CD4-positive, alpha-beta T cell (primary cell): ENCODE measurements around the gene MOB1B. TPM values are rescaled to one million over a fixed set of nuclear protein-coding genes. Genes with fewer than 3 reads are reported as not detected.

Experiments
- ATAC-seq: fragments of 200-7000 bp; cut with Tn5 transposase; one replicate; pipeline ENCODE4 v1.10.0; 2022; ENCODE audit warnings: mild to moderate bottlenecking; ENCODE audit not compliant: poor library complexity
- CTCF ChIA-PET: fragments of 350-600 bp; sonication (Branson Sonifier 250); formaldehyde crosslinking; loops from one replicate; lab custom pipeline; 2021; ENCODE audit warnings: antibody characterized with exemption, inconsistent platforms; lab: Charles Lee
- POLR2A ChIA-PET: fragments of 350-600 bp; sonication (Branson Sonifier 250); formaldehyde crosslinking; loops from one replicate; lab custom pipeline; 2021; ENCODE audit warnings: antibody characterized with exemption, inconsistent platforms; lab: Charles Lee
- DNase-seq, 14 experiments: peaks; one replicate each; pipeline ENCODE4 v3.0.0-alpha.2; 2013 to 2020; ENCODE audit warnings: mixed read lengths in 2 of 14
- H3K27ac ChIP-seq, 2 donors: one replicate each; pipeline versions ENCODE4 v1.5.1 to v1.7.0; 2013; ENCODE audit warnings: low read length in 2 of 2, low read depth in 1 of 2, mild to moderate bottlenecking in 1 of 2
- H3K27me3 ChIP-seq, 2 experiments: 1 replicate in 1 of 2; 2 replicates in 1 of 2; pipeline versions ENCODE4 v1.6.1 to v1.7.0; 2013; ENCODE audit warnings: low read length in 2 of 2, control low read depth in 1 of 2, mild to moderate bottlenecking in 1 of 2, moderate library complexity in 1 of 2; ENCODE audit not compliant: insufficient read depth in 2 of 2, control insufficient read depth in 1 of 2
- H3K36me3 ChIP-seq: one replicate; pipeline ENCODE4 v1.6.1; 2013; ENCODE audit warnings: low read length, control low read depth; ENCODE audit not compliant: insufficient read depth
- H3K4me1 ChIP-seq: one replicate; pipeline ENCODE4 v1.6.1; 2013; ENCODE audit warnings: low read length, control low read depth; ENCODE audit not compliant: insufficient read depth
- H3K4me3 ChIP-seq: one replicate; pipeline ENCODE4 v1.5.1; 2013; ENCODE audit warnings: mild to moderate bottlenecking, low read length, moderate library complexity
- H3K9me3 ChIP-seq, 2 experiments: 1 replicate in 1 of 2; 2 replicates in 1 of 2; pipeline versions ENCODE4 v1.6.1 to v1.7.0; 2013; ENCODE audit warnings: low read length in 2 of 2, mild to moderate bottlenecking in 2 of 2, control low read depth in 1 of 2, moderate library complexity in 1 of 2; ENCODE audit not compliant: control insufficient read depth in 1 of 2, insufficient read depth in 1 of 2
- H3K27ac Mint-ChIP-seq: one replicate; pipeline ENCODE4 v1.8.0; 2020; ENCODE audit warnings: mixed read lengths
- H3K27me3 Mint-ChIP-seq: one replicate; pipeline ENCODE4 v1.8.0; 2021; ENCODE audit warnings: mixed read lengths
- H3K36me3 Mint-ChIP-seq: one replicate; pipeline ENCODE4 v1.8.0; 2021; ENCODE audit warnings: low read depth, mixed read lengths
- H3K4me1 Mint-ChIP-seq: one replicate; pipeline ENCODE4 v1.8.0; 2021; ENCODE audit warnings: low read depth, mixed read lengths
- H3K4me3 Mint-ChIP-seq: one replicate; pipeline ENCODE4 v1.8.0; 2020; ENCODE audit warnings: mild to moderate bottlenecking, mixed read lengths
- H3K9me3 Mint-ChIP-seq: one replicate; pipeline ENCODE4 v1.8.0; 2020; ENCODE audit warnings: mixed read lengths
- CTCF ChIP-seq: fragments of 200-600 bp; IDR thresholded peaks from one replicate; pipeline ENCODE4 v1.8.0; 2022; ENCODE audit warnings: antibody characterized with exemption, mild to moderate bottlenecking
- intact Hi-C, 2 experiments: fragments of 100-400 bp; cut with DNase I in 1 of 2; cut with micrococcal nuclease in 1 of 2; formaldehyde crosslinking; loops; one replicate each; pipeline versions ENCODE4 v1.15.1 to v1.9.0; 2023 to 2025; cut with DNase I, micrococcal nuclease
- total RNA-seq, 174 experiments: library from RNA in 2 of 174; stranded (reverse) in 2 of 174; gene quantifications; one replicate each; pipeline ENCODE4 v1.2.3 and lab custom pipeline; 2021 to 2026

The MOB1B gene
- total RNA-seq, 2 experiments from 2014 or later, result 13.1 to 13.4 TPM

- CTCF ChIA-PET, result interaction anchor here (2.1 kb wide), 1 partner anchor 19 kb away, joined by 5 read pairs; no protein-coding TSS in a partner anchor
Observed at GRCh38 chr4:70991596-70991995, 89.4 kb downstream of the MOB1B start.

GRCh38 chr4:70992391-70992881, 90.3 kb downstream of the MOB1B start:
- no peaks in the 10 kb centered on the region for H3K9me3 Mint-ChIP-seq
- Histone ChIP-seq H3K4me3 (peak overlapping the region; percentile 95), H3K4me1 (peaks cover 19% of the 10 kb centered on the region), H3K36me3 (no peaks in the 10 kb centered on the region), H3K9me3 (no peaks in the 10 kb centered on the region), H3K27me3 (no peaks in the 10 kb centered on the region), H3K27ac (peak overlapping the region; percentile 82)
- peaks cover 34% of the 10 kb centered on the region for H3K36me3 Mint-ChIP-seq
- intact Hi-C loops, result loop anchor here (5.0 to 10.0 kb wide), 4 partner anchors 90 to 308 kb away; partner anchors contain the start of genes GRSF1 (in 1 of the 2), MOB1B (in 1 of the 2) and UTP3 (in 1 of the 2)
- peaks cover 49% of the 10 kb centered on the region for H3K4me1 Mint-ChIP-seq
- POLR2A ChIA-PET, result interaction anchor here (0.6 to 3.5 kb wide), 6 partner anchors 12 to 303 kb away, joined by 3 to 40 read pairs (median 8); no protein-coding TSS in a partner anchor
- no peaks in the 10 kb centered on the region for H3K27me3 Mint-ChIP-seq
- no peak for TF ChIP-seq CTCF
- DNase-seq (no peak), ATAC-seq (no peak)
- CTCF ChIA-PET, result interaction anchor here (1.4 to 1.5 kb wide), 2 partner anchors 12 to 17 kb away, joined by 7 to 10 read pairs; no protein-coding TSS in a partner anchor
- peak overlapping the region; percentile 85 for H3K27ac Mint-ChIP-seq
- H3K4me3 Mint-ChIP-seq, result peak overlapping the region; percentile 93

More at GRCh38 chr4:70991596-70991995, 89.4 kb downstream of the MOB1B start:
- Mint-ChIP-seq H3K27ac (peak overlapping the region; percentile 7), H3K27me3 (no peaks in the 10 kb centered on the region), H3K4me1 (peaks cover 41% of the 10 kb centered on the region), H3K9me3 (no peaks in the 10 kb centered on the region), H3K4me3 (peak overlapping the region; percentile 93), H3K36me3 (peaks cover 28% of the 10 kb centered on the region)
- no peak for TF ChIP-seq CTCF
- H3K27ac ChIP-seq, result no peak overlapping the region
- no peaks in the 10 kb centered on the region for H3K27me3 ChIP-seq
- no peak for DNase-seq
- peaks cover 19% of the 10 kb centered on the region for H3K4me1 ChIP-seq
- POLR2A ChIA-PET, result no interaction called here
- H3K36me3 ChIP-seq, result no peaks in the 10 kb centered on the region
- intact Hi-C loops, result loop anchor here (5.0 to 10.0 kb wide), 4 partner anchors 89 to 307 kb away; partner anchors contain the start of genes GRSF1 (in 1 of the 2), MOB1B (in 1 of the 2) and UTP3 (in 1 of the 2)
- no peak overlapping the region for H3K4me3 ChIP-seq
- no peaks in the 10 kb centered on the region for H3K9me3 ChIP-seq
- no peak for ATAC-seq

- ATAC-seq (peak; percentile 77), DNase-seq (peak; percentile 64 to 93 (median 79))
- peaks cover 44% of the 10 kb centered on the region for H3K36me3 Mint-ChIP-seq
- Histone ChIP-seq H3K27me3 (no peaks in the 10 kb centered on the region), H3K4me3 (peak within 1 kb of the TSS; percentile 95), H3K27ac (peak within 1 kb of the TSS; percentile 82), H3K9me3 (no peaks in the 10 kb centered on the region), H3K4me1 (peaks cover 20% of the 10 kb centered on the region), H3K36me3 (peaks cover 6% of the 10 kb centered on the region)
- POLR2A ChIA-PET, result interaction anchor here (0.5 to 3.5 kb wide), 14 partner anchors 11 to 308 kb away, joined by 3 to 40 read pairs (median 4); partner anchors contain the start of genes GRSF1 and MOB1B
- H3K9me3 Mint-ChIP-seq, result no peaks in the 10 kb centered on the region
- no peaks in the 10 kb centered on the region for H3K27me3 Mint-ChIP-seq
- H3K4me1 Mint-ChIP-seq, result peaks cover 59% of the 10 kb centered on the region
- H3K27ac Mint-ChIP-seq, result peak within 1 kb of the TSS; percentile 85
- TF ChIP-seq CTCF, result no peak
- CTCF ChIA-PET, result interaction anchor here (0.7 to 1.5 kb wide), 4 partner anchors 11 to 91 kb away, joined by 3 to 10 read pairs (median 5); partner anchors contain the start of gene MOB1B
- intact Hi-C loops, result loop anchor here (2.0 to 10.0 kb wide), 5 partner anchors 15 to 309 kb away; partner anchors contain the start of genes GRSF1 (in 1 of the 2), MOB1B (in 1 of the 2) and UTP3 (in 1 of the 2)
- peak within 1 kb of the TSS; percentile 93 for H3K4me3 Mint-ChIP-seq
Observed at GRCh38 chr4:70993181-70994068, 91.3 kb downstream of the MOB1B start, which contains the start of gene DCK. Gene DCK, plus strand, starts transcription at chr4:70993649. Its CDS starts 187 bp downstream, at chr4:70993836.
